IMR-90 (cell line): ENCODE data around the gene LRRTM4. TPM values are rescaled to one million over a fixed set of nuclear protein-coding genes. Genes with fewer than 3 reads are reported as not detected.

Experiments used
- ATAC-seq: fragments of 200-7000 bp; cut with Tn5 transposase; 2 replicates; pipeline ENCODE4 v1.9.1; 2020; ENCODE audit warnings: low read depth, mild to moderate bottlenecking, moderate library complexity
- BruUV-seq: library from RNA; stranded (reverse); fragments of 400-500 nt; replicated peaks from 2 replicates; lab custom pipeline; 2021; lab: Mats Ljungman, UMichigan
- CTCF ChIA-PET: fragments of 300-600 bp; formaldehyde crosslinking; extraction: SDS; loops from one replicate; lab custom pipeline; 2021; ENCODE audit warnings: antibody characterized with exemption; lab: Yijun Ruan, JAX
- POLR2A ChIA-PET: fragments of 300-600 bp; sonication (Branson Sonifier 250); formaldehyde crosslinking; loops from one replicate; lab custom pipeline; 2022; ENCODE audit warnings: antibody characterized with exemption; ENCODE audit not compliant: unreplicated experiment; lab: Charles Lee
- DNase-seq: peaks from one replicate; pipeline ENCODE4 v3.0.0; 2013
- H2AFZ ChIP-seq: replicated peaks from 2 replicates; pipeline ENCODE3; 2013; ENCODE audit warnings: low read length, mild to moderate bottlenecking; ENCODE audit not compliant: poor library complexity
- H2AK5ac ChIP-seq: 2 replicates; pipeline ENCODE4 v1.6.1; 2013; ENCODE audit warnings: low read depth, low read length, inconsistent platforms
- H2AK9ac ChIP-seq: replicated peaks from 2 replicates; pipeline ENCODE3; 2013; ENCODE audit warnings: mild to moderate bottlenecking, low read depth, low read length, moderate library complexity; ENCODE audit not compliant: poor library complexity
- H2BK120ac ChIP-seq: 2 replicates; pipeline ENCODE4 v1.6.1; 2013; ENCODE audit warnings: low read depth, low read length, inconsistent platforms
- H2BK15ac ChIP-seq: 3 replicates; pipeline ENCODE4 v1.6.1; 2013; ENCODE audit warnings: low read depth, low read length, inconsistent platforms
- H2BK20ac ChIP-seq: 2 replicates; pipeline ENCODE4 v1.6.1; 2013; ENCODE audit warnings: low read depth, mild to moderate bottlenecking, inconsistent platforms, low read length, moderate library complexity
- H2BK5ac ChIP-seq: 2 replicates; pipeline ENCODE4 v1.6.1; 2013; ENCODE audit warnings: mild to moderate bottlenecking, low read depth, low read length, inconsistent platforms; ENCODE audit not compliant: poor library complexity, severe bottlenecking
- H3K14ac ChIP-seq: replicated peaks from 2 replicates; pipeline ENCODE4 v1.6.1; 2013; ENCODE audit warnings: low read depth, low read length, inconsistent platforms
- H3K18ac ChIP-seq: 2 replicates; pipeline ENCODE4 v1.6.1; 2013; ENCODE audit warnings: low read depth, low read length, control low read depth
- H3K23ac ChIP-seq: 2 replicates; pipeline ENCODE4 v1.6.1; 2013; ENCODE audit warnings: low read depth, low read length, inconsistent platforms
- H3K27ac ChIP-seq: 2 replicates; pipeline ENCODE4 v1.5.1; 2013; ENCODE audit warnings: mild to moderate bottlenecking, control low read depth, low read length; ENCODE audit not compliant: insufficient read depth
- H3K27me3 ChIP-seq: 2 replicates; pipeline ENCODE4 v1.6.1; 2013; ENCODE audit warnings: low read length; ENCODE audit not compliant: control insufficient read depth, insufficient read depth
- H3K36me3 ChIP-seq: 2 replicates; pipeline ENCODE4 v1.6.1; 2013; ENCODE audit warnings: low read length, mixed read lengths; ENCODE audit not compliant: control insufficient read depth, insufficient read depth
- H3K4ac ChIP-seq: 2 replicates; pipeline ENCODE4 v1.6.1; 2013; ENCODE audit warnings: low read depth, low read length, inconsistent platforms
- H3K4me1 ChIP-seq: 2 replicates; pipeline ENCODE4 v1.6.1; 2013; ENCODE audit warnings: low read length, mixed read lengths; ENCODE audit not compliant: control insufficient read depth, insufficient read depth
- H3K4me2 ChIP-seq: 2 replicates; pipeline ENCODE4 v1.6.1; 2013; ENCODE audit warnings: low read depth, mild to moderate bottlenecking, control low read depth, low read length, moderate library complexity
- H3K4me3 ChIP-seq: 2 replicates; pipeline ENCODE4 v1.5.1; 2013; ENCODE audit warnings: low read depth, mild to moderate bottlenecking, control low read depth, low read length, moderate library complexity; ENCODE audit not compliant: insufficient read depth
- H3K56ac ChIP-seq: 2 replicates; pipeline ENCODE4 v1.6.1; 2013; ENCODE audit warnings: low read length, inconsistent platforms; ENCODE audit not compliant: insufficient read depth; ENCODE audit errors: extremely low read depth
- H3K79me1 ChIP-seq, 2 experiments: 2 replicates each; pipeline ENCODE4 v1.6.1; 2013; ENCODE audit warnings: low read length in 2 of 2, inconsistent platforms in 1 of 2, low read depth in 1 of 2
- H3K9ac ChIP-seq: 2 replicates; pipeline ENCODE4 v1.6.1; 2013; ENCODE audit warnings: low read depth, low read length, control low read depth
- H3K9me1 ChIP-seq: 2 replicates; pipeline ENCODE4 v1.6.1; 2013; ENCODE audit warnings: low read length, inconsistent platforms; ENCODE audit not compliant: insufficient read depth
- H3K9me3 ChIP-seq: 2 replicates; pipeline ENCODE4 v1.6.1; 2013; ENCODE audit warnings: low read length; ENCODE audit not compliant: control insufficient read depth, insufficient read depth
- H4K20me1 ChIP-seq: 2 replicates; pipeline ENCODE4 v1.6.1; 2013; ENCODE audit warnings: low read length, inconsistent platforms; ENCODE audit not compliant: insufficient read depth
- H4K5ac ChIP-seq: 2 replicates; pipeline ENCODE4 v1.6.1; 2013; ENCODE audit warnings: mild to moderate bottlenecking, low read depth, low read length, control low read depth
- H4K8ac ChIP-seq, 2 experiments: 2 replicates each; pipeline ENCODE4 v1.6.1; 2013; ENCODE audit warnings: low read depth in 2 of 2, low read length in 2 of 2, control low read depth in 1 of 2, inconsistent platforms in 1 of 2
- H4K91ac ChIP-seq: 2 replicates; pipeline ENCODE4 v1.6.1; 2013; ENCODE audit warnings: low read depth, low read length, inconsistent platforms; ENCODE audit not compliant: insufficient read depth
- BHLHE40 ChIP-seq: fragments of 150-350 bp; IDR thresholded peaks from 2 replicates; pipeline ENCODE4 v1.6.1; 2016; ENCODE audit warnings: mild to moderate bottlenecking, low read depth, low read length
- CEBPB ChIP-seq: IDR thresholded peaks from 2 replicates; pipeline ENCODE4 v1.6.1; 2012; ENCODE audit warnings: low read depth, low read length, improper control_type of control experiment
- CHD1 ChIP-seq: IDR thresholded peaks from 2 replicates; pipeline ENCODE4 v1.6.1; 2012; ENCODE audit warnings: low read depth, low read length, improper control_type of control experiment
- ELK1 ChIP-seq: fragments of 150-350 bp; IDR thresholded peaks from 2 replicates; pipeline ENCODE4 v1.6.1; 2016; ENCODE audit warnings: low read depth, mild to moderate bottlenecking, low read length, moderate library complexity, borderline replicate concordance
- FOS ChIP-seq: fragments of 150-350 bp; IDR thresholded peaks from 2 replicates; pipeline ENCODE4 v1.6.1; 2016; ENCODE audit warnings: low read depth, low read length
- MAFK ChIP-seq: IDR thresholded peaks from 2 replicates; pipeline ENCODE4 v1.6.1; 2012; ENCODE audit warnings: low read depth, low read length, improper control_type of control experiment
- MXI1 ChIP-seq: IDR thresholded peaks from 2 replicates; pipeline ENCODE4 v1.6.1; 2012; ENCODE audit warnings: low read depth, mild to moderate bottlenecking, low read length, moderate library complexity, borderline replicate concordance
- POLR2A ChIP-seq: IDR thresholded peaks from 2 replicates; pipeline ENCODE4 v1.6.1; 2012; ENCODE audit warnings: mild to moderate bottlenecking, low read depth, low read length
- RAD21 ChIP-seq: IDR thresholded peaks from 2 replicates; pipeline ENCODE4 v1.6.1; 2012; ENCODE audit warnings: low read length, improper control_type of control experiment
- RCOR1 ChIP-seq: IDR thresholded peaks from 2 replicates; pipeline ENCODE4 v1.6.1; 2012; ENCODE audit warnings: mild to moderate bottlenecking, low read length, improper control_type of control experiment; ENCODE audit not compliant: insufficient replicate concordance
- RFX5 ChIP-seq: IDR thresholded peaks from 2 replicates; pipeline ENCODE4 v1.8.0; 2012; ENCODE audit warnings: low read depth, mild to moderate bottlenecking, low read length, moderate library complexity
- USF2 ChIP-seq: fragments of 150-350 bp; IDR thresholded peaks from 2 replicates; pipeline ENCODE4 v1.6.1; 2017; ENCODE audit warnings: mild to moderate bottlenecking, antibody characterized with exemption, low read length, low read depth
- WGBS, 2 experiments: methylation state at CpG; one replicate each; pipeline versions ENCODE4 v1.1.5 to v1.1.7; 2013; ENCODE audit warnings: missing lambda C conversion rate in 2 of 2; ENCODE audit not compliant: insufficient read length in 1 of 2; ENCODE audit errors: extremely low coverage in 2 of 2; 5-methylcytosine and 5-hydroxymethylcytosine counted together
- dilution Hi-C: fragments of 300-500 bp; cut with HindIII; formaldehyde crosslinking; loops from one replicate; pipeline ENCODE4 v1.14.3; 2018; ENCODE audit warnings: low sequenced_read_pairs; ENCODE audit not compliant: unreplicated experiment
- in situ Hi-C: fragments of 300-500 bp; cut with MboI; formaldehyde crosslinking; loops from 3 replicates; pipeline ENCODE4 v1.14.3; 2019; ENCODE audit warnings: low sequenced_read_pairs, inconsistent platforms, mixed read lengths
- intact Hi-C: fragments of 100-400 bp; cut with micrococcal nuclease; formaldehyde crosslinking; loops from 2 replicates; pipeline ENCODE4 v1.10.0; 2022
- polyA plus RNA-seq, 3 experiments: library from polyadenylated mRNA; depleted of rRNA; stranded (reverse); fragments of >200 nt; gene quantifications; 2 replicates each; pipeline ENCODE4 v1.2.3, GENCODE V29; 2012; ENCODE audit warnings: low replicate concordance in 1 of 3
- total RNA-seq: library from RNA; depleted of rRNA; stranded (reverse); fragments of >200 nt; gene quantifications from 2 replicates; pipeline ENCODE4 v1.2.3, GENCODE V29; 2012
- TF ChIP-seq, protein P1 (sequence below): conservative IDR thresholded peaks from 2 replicates; pipeline ENCODE4 v1.5.1; 2012; ENCODE audit warnings: mild to moderate bottlenecking, low read depth, low read length, improper control_type of control experiment

Gene LRRTM4
- total and polyA plus RNA-seq, 2 of the 4 experiments (the other 2 are of a cell fraction), result not detected

DNA sequence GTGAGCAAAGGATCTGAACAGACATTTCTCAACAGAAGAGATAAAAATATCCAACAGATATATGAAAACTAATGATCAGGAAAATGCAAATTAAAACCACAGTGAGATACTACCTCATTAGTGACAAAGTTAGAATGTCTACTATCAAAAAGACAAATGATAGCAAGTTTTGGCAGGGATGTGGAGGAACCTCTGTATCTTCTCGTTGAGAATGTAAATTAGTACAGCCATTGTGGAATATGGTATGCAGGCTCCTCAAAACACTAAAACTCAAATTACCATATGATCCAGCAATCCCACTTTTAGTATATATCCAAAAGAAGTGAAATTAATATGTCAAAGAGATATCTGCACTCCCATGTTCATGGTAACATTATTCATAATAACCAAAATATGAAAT is 427.1 kb downstream of the LRRTM4 start:
- CTCF ChIA-PET, result no interaction called here
- no peak overlapping the region for H3K4me3 ChIP-seq
- no peak overlapping the region for H3K18ac ChIP-seq
- H3K4me2 ChIP-seq, result no peak overlapping the region
- no peaks in the 10 kb centered on the region for H4K20me1 ChIP-seq
- no peak overlapping the region for H2BK5ac ChIP-seq
- no peak overlapping the region for H3K14ac ChIP-seq
- POLR2A ChIA-PET, result no interaction called here
- no peak overlapping the region for H3K23ac ChIP-seq
- no peak overlapping the region for H3K9ac ChIP-seq
- H2BK15ac ChIP-seq, result no peak overlapping the region
- no peaks in the 10 kb centered on the region for H3K9me1 ChIP-seq
- in situ Hi-C loops, result no loop called here
- H4K8ac ChIP-seq, result no peak overlapping the region
- no peaks in the 10 kb centered on the region for H3K4me1 ChIP-seq
- ATAC-seq (no peak), DNase-seq (no peak)
- no peak overlapping the region for H2BK20ac ChIP-seq
- H3K36me3 ChIP-seq, result no peaks in the 10 kb centered on the region
- WGBS, 2 experiments, result no CpG with 5 or more reads among the region's 1 CpG
- dilution Hi-C loops, result no loop called here
- H2AK9ac ChIP-seq, result no peak overlapping the region
- no peak overlapping the region for H3K4ac ChIP-seq
- no peak overlapping the region for H4K5ac ChIP-seq
- no peaks in the 10 kb centered on the region for H3K79me1 ChIP-seq
- no peaks in the 10 kb centered on the region for H3K27me3 ChIP-seq
- BruUV-seq, result no TSS peak
- no peak overlapping the region for H3K27ac ChIP-seq
- H3K9me3 ChIP-seq, result no peaks in the 10 kb centered on the region
- intact Hi-C loops, result no loop called here
- no peak overlapping the region for H2AK5ac ChIP-seq
- H2AFZ ChIP-seq, result no peak overlapping the region
- H3K56ac ChIP-seq, result no peak overlapping the region
- TF ChIP-seq RCOR1, result no peak
- TF ChIP-seq ELK1, result no peak
- TF ChIP-seq RAD21, result no peak
- TF ChIP-seq BHLHE40, result no peak
- no peak for TF ChIP-seq POLR2A
- TF ChIP-seq MAFK, result no peak
- TF ChIP-seq RFX5, result no peak
- no peak for TF ChIP-seq CHD1
- no peak for TF ChIP-seq MXI1
- TF ChIP-seq FOS, result no peak
- TF ChIP-seq USF2, result no peak
- TF ChIP-seq CEBPB, result no peak
- TF ChIP-seq, protein P1, sequence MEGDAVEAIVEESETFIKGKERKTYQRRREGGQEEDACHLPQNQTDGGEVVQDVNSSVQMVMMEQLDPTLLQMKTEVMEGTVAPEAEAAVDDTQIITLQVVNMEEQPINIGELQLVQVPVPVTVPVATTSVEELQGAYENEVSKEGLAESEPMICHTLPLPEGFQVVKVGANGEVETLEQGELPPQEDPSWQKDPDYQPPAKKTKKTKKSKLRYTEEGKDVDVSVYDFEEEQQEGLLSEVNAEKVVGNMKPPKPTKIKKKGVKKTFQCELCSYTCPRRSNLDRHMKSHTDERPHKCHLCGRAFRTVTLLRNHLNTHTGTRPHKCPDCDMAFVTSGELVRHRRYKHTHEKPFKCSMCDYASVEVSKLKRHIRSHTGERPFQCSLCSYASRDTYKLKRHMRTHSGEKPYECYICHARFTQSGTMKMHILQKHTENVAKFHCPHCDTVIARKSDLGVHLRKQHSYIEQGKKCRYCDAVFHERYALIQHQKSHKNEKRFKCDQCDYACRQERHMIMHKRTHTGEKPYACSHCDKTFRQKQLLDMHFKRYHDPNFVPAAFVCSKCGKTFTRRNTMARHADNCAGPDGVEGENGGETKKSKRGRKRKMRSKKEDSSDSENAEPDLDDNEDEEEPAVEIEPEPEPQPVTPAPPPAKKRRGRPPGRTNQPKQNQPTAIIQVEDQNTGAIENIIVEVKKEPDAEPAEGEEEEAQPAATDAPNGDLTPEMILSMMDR, result no peak
- no peak overlapping the region for H2BK120ac ChIP-seq
- H4K91ac ChIP-seq, result no peak overlapping the region
